ENCODE data around the gene LAMC2.
"Not testable (repeated sequence)": the region's sequence is repeated elsewhere in the genome, so short reads cannot be mapped to it uniquely, and the experiment has no call there.

LAMC2 gene

DNA sequence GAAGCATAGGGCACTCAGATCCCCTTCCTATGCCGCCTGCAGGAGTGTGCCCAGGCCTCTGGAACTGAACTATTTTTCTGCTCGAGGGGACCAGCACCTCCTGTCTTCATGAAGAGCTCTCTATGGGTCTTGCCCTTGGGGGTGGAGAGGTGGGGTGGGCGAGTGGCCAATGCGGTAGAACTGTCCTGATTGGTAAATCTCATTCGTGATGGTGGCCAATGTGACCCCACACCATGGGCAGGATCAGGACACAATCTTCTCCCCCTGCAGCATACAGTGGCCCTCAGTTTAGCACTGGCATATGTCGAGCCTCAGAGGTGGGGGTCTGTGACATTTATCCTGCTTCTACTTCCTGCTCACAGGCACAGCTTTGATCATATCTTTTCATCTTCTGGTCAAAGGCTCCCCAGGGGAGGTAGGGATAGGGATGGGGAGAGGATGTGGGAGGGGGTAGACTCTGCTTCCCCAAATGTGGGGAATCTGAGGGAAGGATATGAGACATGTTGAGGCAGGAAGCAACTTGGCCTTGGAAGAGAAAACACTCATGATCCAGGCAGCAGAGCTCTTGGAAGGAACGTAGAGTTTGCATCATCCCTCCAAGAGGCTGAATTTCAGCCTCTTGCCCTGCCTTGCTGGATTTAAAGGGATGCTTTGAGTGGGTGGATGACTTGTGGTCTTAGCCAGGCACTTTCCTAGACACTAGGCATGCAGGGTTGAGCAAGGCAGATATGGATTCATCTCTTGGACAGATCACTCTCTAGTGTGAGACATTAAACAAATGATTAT lies 81.8 kb downstream of the LAMC2 start:
- no peak for DNase-seq

- no peak for DNase-seq
Observed at GRCh38 chr1:183270541-183271141, 84.6 kb downstream of the LAMC2 start.

- DNase-seq = no peak
Observed at GRCh38 chr1:183272390-183272848, 86.4 kb downstream of the LAMC2 start.

DNA sequence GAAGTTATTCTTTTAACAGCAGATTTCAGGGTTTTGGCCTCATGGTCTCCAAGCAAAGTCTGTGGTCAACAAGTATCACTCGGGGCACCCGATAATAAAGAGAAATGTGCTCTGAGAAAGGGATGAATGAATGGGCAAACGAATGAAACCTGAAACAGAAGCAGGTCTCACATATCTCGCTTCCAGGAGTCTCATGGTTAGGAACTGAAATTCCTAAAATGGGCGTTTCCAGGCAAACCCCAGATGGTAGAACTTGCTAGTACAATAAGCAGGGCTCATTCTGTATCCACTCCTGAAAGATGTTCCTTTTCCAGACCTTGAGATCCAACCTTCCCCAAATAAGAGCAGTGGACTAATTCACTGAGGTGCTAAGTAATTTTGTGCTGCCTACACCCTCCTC lies 87.2 kb downstream of the LAMC2 start:
- DNase-seq = no peak

GRCh38 chr1:183273984-183274383 lies 87.9 kb downstream of the LAMC2 start:
- not testable (repeated sequence) for DNase-seq

DNA sequence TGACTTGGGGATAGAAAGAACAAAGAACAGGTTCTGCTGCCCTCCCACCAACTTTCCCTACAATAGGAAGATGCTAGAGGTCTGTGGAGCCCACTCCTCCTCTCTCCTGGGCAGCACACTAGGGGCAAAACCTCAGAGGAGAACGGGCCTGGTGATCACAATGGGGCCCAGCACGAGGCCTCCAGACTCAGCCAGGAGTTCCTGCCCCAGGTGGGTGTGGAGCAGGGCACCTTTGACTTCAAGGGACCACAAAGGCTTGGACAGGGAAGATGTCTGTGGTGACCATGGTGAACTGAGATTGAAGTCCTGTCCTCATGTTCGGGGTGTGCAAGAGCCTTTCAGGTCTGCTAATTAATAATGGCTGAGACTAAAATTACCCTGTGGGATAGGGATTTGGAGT lies 88.8 kb downstream of the LAMC2 start:
- DNase-seq = no peak

DNA sequence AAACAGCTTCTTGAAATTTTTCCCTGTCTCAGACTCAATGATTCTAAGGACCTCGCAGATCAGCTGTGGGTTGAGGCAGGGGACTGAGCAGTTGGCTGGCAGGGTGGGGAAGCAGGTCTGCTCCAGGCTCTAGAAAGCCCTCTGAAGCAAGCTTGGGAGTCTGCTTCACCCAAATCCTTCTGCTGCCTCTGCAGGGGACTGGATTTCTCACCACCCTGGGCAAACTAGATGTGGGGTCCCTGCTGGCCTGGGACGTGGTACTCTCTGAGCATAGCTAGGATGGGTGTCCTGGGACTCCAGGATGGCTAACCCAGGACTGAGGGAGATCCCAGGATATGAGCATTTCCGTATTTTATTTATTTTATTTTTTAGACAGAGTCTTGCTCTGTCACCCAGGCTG lies 89.3 kb downstream of the LAMC2 start:
- DNase-seq = no peak

DNA sequence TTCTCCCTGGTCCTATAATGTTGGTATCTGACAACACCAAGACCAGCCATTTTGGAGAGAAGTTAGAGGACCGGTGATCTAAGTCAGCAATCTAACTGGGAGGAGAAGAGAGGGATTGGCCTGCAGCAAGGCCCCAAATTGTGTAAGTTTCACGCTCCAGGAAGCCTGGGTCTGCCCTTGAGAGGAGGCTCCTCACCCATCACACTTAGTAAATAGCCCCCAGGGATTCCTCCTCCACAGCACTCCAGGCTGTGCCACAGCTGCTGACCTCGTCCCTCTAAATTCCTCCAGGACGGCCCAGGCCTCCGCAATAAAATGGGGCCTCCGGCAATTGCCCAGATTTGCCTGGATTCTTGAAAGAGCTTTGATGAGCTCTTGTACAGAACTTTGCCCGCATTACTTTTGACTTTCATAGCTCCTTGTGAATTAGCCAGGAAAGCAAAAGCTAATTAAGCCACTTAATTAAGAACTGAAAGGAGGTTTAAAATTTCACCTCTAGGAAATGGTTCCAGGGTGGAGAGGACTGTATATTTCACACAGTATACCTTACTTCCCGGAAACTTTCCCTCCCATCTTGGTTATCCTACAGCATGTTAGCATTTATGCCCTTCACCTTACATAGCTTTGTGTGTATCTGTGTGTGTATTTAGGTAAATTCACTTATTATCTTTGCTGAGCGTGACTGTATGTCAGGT lies 90.5 kb downstream of the LAMC2 start:
- no peak for DNase-seq

DNA sequence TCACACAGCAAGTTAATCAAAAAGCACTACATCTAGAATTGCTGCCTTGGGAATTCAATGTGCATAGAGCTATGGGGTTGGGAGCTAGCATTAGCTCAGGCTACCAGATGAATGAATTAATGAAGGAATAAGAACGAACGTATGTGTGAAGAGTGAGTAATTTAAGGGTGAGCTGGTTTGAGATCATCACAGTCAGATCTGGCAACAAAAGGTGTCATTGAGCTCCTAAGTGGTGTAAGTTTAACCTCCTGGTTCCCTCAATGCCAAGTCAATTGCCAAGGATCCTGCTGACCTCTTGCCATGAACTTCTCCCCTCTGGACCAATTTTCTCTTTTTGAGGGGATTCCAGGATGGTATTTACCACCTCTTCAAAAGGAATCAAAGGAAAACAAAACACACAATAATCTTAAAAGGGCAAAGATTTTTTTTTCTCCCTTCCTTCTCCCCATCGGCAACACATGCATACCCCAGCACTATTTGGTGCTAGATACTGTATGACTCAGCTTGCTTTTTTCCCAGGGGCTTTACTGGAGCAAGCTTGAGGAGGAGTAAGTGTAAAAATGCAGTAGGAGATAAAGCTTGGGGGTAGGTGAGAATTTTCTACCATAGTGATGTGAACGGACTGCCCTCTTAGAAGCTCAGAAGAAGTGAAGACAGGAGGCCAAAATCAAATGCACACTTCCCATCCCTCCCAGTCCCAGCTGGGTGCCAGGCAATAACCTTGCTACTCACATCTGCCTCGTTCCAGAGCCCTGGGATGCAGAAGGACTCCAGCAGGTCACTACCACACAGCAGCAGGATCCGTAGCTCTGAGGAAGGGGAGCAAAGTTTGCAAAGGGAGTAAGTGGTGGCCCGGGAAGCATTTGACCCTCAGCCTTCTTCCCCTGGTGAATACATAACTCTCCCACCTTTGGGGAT lies 92.0 kb downstream of the LAMC2 start:
- no peak for DNase-seq

- DNase-seq = no peak
Observed at GRCh38 chr1:183278739-183279591, 92.9 kb downstream of the LAMC2 start.

DNA sequence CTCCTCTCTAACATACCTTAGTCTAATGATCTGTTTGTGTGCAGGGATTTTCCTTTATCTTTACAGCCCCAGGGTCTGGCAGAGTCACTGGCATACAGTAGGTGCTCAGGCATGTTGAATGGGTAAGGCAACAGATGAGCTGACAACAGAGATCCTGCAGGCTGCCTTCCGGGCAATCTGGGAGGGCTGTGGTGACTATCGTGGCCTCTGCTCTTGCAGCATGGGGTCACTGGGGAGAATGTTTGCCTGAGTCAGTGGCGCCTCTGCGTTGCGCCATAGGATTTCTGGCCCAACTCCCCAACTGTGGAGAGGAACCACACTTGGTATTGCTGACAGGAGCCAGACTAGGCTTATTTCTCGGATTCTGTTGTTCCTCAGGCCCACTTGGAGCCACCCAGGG lies 93.8 kb downstream of the LAMC2 start:
- no peak for DNase-seq

- no peak for DNase-seq
Observed at GRCh38 chr1:183281039-183281438, 95.0 kb downstream of the LAMC2 start.

DNA sequence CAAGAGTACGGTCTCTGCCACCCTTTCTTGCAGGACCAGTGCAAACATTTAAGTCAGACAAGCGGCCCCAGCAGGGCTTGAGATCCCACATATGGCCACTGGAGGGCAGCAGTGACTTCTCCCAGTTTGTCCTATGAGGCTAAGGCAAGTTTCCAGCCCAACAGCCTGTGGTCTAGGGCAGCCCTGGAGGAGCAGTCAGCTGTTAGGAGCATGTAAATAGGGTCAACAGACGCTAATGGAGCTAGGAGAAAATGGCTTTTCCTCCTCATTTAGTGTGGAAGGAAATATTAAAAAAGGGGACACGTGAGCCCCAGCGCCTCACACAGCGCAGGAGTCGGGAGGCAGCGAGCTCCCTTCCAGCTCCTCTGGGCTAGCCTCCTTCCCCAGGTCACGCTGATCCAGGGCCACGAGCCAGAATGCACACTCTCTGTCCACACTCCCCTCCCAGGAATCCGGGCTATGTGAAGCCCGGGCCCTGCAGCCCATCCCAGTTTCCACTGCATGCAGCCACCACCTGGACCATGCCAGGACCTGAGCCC lies 95.6 kb downstream of the LAMC2 start:
- peak; percentile 66 for DNase-seq

DNA sequence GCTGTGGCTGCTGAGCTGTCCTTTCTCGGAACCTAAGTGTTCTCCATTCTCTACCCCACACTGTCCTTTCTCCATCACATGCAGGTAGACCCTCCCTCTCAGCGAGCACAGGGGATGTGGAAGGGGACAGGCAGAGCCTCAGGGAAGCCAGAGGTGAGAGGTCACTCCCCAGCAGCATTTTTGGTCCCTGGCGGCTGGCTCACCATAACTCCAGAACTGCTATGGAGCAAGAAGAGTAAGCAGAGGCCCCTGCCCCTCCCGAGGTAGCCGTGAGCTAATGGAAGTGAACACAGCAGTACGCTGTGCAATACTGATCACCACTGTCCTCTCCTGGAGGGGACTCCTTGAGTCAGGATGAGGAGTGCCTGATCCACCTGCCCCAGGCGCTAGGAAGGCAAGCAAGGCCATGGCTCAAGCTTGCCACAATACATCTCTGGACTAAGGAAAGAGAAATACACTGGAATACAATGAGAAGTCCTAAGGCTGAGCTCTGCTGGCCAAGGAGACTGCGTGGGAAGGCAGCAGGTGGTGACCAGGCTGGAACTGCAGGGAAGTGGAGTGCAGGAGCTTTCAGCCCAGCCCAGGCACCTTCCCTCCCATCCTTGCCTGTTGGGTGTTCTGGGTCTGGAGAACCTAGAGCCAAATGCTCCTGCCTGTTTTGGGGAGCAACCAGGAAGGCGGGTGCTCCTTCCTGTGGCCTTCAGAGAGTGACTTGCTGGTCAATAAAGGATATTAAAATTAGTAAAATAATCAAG lies 96.2 kb downstream of the LAMC2 start:
- DNase-seq = no peak

GRCh38 chr1:183283286-183283685 lies 97.2 kb downstream of the LAMC2 start:
- DNase-seq = no peak

DNA sequence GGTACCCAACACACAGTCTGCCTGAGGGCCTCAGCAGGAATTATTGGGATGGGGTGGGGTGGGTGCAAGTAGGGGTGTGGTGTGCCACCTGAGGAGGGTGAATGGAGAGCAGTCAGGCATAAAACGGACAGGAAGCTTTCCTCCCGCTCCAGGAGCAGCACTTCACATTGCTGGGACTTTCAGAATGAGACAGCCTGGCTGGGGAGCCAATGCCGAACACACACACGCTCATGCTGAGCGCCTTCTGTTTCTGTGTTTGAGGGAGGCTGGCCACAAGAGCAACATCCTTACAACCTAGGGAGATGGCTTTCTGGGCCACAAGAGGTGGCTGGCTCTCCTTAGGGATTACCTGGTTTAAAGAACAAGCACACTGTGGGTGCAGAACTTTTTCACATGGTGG lies 98.0 kb downstream of the LAMC2 start:
- DNase-seq = no peak

DNA sequence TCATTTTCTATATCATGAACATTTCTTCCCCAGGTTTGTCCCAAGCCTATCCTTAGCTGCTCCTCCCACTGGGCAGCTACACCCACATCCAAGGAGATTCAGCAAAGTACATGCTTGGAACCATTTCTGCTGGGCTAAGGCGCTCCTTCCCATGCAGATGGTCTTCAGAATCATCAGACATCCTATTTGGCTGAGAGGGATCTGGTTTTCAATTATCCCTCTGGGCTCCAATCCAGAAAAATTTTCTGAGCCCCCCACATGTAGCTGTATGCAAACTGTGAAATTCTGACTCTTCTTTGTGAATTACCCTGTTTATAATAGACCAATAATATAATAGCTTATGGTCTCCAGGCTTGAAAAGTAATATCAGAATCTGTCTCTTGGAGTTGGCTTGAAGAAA lies 99.2 kb downstream of the LAMC2 start:
- no peak for DNase-seq

- no peak for DNase-seq
Observed at GRCh38 chr1:183285746-183286145, 99.7 kb downstream of the LAMC2 start.

- no peak for DNase-seq
Observed at GRCh38 chr1:183287191-183287675, 101.2 kb downstream of the LAMC2 start.

GRCh38 chr1:183288583-183288982 lies 102.5 kb downstream of the LAMC2 start:
- DNase-seq = no peak

DNA sequence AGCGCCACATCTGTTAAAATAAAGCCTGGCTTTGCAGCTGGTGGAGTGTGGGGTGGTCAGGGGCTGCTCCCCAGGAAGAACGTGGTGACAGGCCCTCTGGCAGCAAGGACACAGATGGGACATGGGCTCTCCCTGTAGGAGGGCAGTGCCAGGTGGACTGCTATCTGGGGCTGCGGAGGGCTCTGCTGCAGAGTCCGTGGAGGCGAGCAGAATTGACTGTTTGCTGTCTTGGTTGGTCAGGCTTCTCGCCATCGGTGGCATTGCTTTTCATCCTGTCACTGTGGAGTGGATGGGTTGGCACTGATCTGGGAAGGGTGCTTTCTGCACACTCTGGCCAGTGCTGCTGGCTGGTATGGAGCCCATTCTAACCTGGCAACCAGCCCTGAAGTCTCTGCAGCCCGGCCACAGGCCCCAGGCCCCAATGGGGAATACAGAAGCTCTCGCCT lies 103.0 kb downstream of the LAMC2 start:
- DNase-seq = no peak

Data from activated CD4-positive, alpha-beta T cell treated with anti-CD3 and anti-CD28 coated beads, Interleukin-2, amount 50 U/mL, for 1 hour (primary cell).